Stimulated activated CD8-positive, alpha-beta memory T cell treated with anti-CD3 and anti-CD28 coated beads, Interleukin-12 subunit alpha, Interleukin-12 subunit beta, amount 100 ng/mL, for 24 hours (primary cell): Measurements from ENCODE around the gene KMT5C.
"Not testable (repeated sequence)": the region's sequence is repeated elsewhere in the genome, so short reads cannot be mapped to it uniquely, and the experiment has no call there.

ENCODE experiments used
- DNase-seq: peaks from one replicate; pipeline ENCODE4 v3.0.0-alpha.2; 2020; ENCODE audit errors: extremely low read depth

KMT5C gene

DNA sequence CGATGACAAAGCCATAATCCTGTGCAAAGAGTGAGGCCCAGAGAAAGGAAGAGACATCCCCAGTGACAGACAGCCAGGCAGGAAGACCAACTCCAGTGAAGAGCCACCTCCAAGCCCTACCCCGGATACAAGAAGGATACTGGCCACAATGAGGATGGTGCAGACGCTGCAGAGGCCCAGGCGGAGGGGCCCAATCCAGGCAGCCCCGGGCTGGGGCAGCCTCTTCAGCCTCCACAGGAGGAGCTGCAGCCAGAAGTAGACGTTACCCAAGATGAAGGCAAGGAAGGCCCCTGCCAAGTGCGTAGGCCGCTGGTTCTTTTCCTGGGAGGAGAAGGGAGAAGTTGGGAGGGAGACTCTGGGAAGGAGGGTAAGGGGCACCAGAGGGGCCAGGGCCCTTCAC lies 23.0 kb upstream of the KMT5C start:
- DNase-seq, result no peak

DNA sequence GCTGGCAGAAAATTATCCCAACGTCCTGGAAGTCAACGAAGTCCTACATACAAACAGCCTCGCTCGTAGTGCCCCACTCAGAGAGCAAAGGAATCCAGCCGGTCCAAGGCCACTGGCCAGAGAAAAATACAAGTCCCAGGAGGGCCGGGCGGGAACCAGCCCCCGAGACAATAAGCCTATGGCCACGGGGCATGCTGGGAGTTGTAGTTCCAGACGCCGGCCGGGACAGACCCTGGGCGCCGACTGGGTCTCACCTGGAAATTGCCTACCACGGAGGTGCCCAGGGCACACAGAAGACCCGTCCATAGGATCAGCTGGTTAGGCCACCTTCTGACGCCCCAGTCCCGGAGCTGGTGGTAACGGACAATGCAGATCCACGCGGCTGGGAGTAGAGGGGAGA lies 19.9 kb upstream of the KMT5C start:
- no peak for DNase-seq

DNA sequence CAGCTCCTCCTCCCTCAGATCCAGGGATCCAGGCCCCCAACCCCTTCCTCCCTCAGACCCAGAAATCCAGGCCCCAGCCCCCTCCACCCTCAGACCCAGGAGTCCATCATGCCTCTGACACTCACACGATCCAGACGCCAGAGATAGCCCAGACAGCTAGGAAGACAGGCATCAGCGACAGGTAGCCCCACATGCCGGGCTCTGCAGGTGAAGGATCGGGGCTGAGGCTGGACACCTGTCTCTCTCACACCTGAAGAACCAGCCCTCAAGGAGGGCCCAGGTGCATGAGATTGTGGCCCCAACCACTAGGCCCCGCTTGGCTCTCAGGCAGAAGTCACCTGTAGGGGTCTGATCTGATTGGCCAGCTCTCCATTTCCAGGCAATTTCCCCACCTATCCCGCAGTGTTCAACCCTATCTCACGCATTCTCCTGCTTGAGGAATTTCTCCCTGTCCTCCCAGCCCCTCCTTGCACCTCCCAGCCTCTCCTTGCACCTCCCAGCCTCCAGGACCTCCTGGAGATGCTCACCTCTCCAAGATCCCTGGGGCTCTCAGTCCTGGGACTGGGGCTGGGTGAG lies 18.7 kb upstream of the KMT5C start:
- DNase-seq, result no peak

DNA sequence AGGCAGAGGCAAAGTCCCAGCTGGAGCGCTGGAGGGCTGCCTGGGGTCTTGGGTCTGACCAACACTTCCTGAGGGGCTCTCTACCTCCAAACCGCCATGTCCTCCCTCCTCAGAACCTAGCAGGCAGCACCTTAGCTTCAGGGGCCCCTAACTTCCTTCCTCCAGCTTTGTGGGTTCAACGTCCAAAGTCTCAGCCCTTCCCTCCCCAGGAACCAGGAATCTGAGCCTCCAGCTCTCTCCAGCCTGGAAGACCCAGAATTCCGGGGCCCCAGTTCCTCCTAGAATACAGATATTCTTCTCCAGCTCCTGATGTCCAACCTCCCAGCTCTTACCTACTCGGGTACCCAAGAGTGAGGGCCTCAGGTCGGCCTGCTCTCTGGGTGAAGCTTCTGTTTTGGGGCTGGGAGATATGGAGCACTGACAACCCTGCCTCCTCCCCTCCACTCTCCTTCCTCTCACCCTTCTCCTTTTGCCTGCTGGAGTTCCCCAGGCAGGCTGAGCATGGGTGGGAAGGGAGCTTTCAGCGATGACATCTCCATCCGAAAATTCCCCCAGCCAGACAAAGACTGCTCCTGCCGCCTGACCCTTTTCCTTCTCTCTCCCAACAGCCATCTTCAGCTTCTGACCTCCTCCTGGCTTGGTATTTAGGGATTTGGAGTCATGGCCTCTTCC lies 18.1 kb upstream of the KMT5C start:
- DNase-seq, result no peak

DNA sequence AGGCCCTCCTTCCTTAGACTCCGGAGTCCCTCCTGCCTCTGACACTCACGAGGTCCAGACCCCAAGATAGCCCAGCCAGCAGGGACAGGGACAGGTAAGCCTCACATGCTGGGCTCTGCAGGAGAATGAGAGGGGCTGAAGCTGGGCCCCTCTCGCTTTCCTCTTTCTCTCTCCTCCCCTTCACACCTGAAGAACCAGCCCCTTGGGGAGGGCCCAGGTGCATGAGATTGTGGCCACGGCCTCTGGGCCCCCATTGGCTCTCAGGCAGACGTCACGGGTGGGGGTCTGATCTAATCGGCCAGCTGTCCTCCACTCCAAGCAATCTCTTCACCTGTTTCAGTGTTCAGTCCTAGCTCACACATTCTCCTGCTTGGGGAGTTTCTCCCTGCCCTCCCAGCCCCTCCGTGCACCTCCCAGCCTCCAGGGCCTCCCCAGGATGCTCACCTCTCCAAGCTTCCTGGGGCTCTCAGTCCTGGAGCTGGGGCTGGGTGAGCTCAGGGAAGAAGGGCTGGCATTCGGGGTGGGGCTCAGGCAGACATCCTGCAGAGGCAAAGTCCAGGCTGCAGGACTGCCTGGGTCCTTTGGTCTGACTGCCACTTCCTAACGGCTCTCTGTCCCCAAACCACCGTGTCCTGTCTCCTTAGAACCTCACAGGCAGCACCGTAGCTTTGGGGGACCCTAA lies 17.3 kb upstream of the KMT5C start:
- no peak for DNase-seq

DNA sequence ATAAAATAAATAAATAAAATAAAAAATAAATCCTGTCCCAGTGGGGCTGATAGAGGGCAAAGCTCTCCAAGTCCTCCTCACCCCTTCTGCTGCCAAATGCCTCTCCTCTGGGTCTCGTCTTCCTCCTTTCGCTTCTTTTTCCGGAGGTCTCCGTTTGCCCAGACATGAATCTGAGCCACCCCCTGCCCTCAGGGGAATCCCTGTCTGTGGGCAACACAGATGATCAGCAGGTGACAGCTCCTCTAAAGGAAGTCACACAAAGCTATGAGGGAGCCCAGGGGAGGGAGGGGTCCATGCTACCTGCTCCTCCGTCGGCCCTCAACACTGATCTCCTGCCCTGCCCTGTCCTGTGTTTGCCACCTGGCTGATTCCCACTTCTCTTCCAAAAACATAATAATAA lies 15.0 kb upstream of the KMT5C start:
- no peak for DNase-seq

DNA sequence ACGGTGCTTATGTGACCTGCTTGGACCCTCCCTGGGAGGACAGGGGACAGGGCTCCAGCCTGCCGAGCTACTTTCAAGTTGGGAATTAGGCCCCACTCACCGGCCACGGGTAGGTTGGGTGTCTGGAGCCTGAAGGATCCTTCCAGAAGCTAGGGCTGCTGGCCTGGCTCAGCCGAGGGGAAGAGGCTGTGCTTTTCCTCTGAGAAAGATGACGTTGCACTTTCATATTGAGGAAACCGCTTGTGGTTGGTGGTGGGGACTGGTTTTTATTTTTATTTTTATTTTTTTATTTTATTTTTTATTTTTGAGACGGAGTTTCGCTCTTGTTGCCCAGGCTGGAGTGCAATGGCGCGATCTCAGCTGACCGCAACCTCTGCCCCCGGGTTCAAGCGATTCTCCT lies 14.5 kb upstream of the KMT5C start, which contains the start of gene TMEM150B:
TSS of gene TMEM150B (minus strand) at position 170 of the 400 bp plus-strand sequence. CDS start 4,305 bp downstream, outside the sequence.
- DNase-seq, result no peak

DNA sequence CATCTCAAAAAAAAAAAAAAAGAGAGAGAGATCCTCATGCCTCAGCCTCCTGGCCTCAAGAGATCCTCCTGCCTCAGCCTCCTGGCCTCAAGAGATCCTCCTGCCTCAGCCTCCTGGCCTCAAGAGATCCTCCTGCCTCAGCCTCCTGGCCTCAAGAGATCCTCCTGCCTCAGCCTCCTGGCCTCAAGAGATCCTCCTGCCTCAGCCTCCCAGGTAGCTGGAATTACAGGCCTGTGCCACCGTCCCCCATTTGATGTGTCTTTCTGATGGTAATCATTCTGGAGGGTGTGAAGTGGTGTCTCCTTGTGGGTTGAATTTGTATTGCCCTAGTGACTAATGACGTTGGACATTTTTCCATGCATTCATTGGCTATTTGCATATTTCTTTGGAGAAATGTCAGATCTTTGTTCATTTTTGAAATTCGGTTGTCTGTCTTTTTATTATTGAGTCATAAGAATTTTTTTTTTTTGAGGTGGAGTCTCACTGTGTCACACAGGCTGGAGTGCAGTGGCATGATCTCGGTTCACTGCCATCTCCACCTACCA lies 10.8 kb upstream of the KMT5C start:
- not testable (repeated sequence) for DNase-seq

DNA sequence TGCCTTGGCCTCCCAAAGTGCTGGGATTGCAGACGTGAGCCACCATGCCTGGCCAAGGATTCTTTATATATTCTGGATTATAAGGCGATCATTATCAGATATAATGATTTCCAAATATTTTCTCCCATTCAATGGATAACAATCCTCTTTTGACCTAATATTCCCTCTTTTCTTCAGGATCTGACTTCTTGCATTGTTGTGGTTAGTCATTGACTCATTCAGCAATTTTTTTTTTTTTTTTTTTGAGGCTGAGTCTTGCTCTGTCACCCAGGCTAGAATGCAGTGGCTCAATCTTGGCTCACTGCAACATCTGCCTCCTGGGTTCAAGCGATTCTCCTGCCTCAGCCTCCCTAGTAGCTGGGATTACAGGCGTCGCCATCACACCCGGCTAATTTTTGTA lies 9.9 kb upstream of the KMT5C start:
- DNase-seq, result not testable (repeated sequence)

DNA sequence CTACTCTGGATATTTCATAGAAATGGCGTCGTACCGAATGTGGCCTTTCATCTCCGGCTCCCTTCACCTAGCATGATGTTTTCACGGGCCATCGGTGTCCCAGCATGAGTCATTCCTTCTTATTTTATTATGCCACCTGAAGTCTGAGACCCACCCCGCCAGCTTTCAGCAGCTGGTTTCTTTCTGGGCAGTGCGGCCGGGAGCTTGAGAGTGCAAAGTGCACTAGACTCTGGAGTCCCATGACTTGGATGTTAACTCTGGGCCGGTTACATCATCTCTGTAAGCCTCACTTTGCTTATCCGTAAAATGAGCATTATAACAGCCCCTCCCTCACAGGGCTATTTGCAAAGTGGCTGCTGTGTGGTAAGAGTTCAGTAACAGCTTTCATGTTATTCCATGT lies 5.8 kb upstream of the KMT5C start:
- DNase-seq, result no peak

DNA sequence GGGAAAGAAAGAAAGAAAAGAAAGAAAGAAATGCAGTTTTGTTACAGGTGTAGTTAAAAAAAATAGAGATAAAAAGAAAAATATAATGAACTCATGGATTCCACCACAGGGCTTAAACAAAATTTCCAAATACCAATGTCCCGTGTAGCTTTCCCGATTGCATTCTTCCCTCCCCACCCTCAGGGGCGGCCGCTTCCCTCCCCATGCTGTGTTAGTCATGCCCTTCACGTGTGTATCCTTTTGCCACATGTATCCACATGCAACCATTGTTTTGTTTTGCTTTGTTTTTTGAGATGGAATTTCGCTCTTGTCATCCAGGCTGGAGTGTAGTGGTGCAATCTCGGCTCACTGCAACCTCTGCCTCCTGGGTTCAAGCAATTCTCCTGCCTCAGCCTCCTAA lies 3.6 kb upstream of the KMT5C start:
- DNase-seq, result no peak

DNA sequence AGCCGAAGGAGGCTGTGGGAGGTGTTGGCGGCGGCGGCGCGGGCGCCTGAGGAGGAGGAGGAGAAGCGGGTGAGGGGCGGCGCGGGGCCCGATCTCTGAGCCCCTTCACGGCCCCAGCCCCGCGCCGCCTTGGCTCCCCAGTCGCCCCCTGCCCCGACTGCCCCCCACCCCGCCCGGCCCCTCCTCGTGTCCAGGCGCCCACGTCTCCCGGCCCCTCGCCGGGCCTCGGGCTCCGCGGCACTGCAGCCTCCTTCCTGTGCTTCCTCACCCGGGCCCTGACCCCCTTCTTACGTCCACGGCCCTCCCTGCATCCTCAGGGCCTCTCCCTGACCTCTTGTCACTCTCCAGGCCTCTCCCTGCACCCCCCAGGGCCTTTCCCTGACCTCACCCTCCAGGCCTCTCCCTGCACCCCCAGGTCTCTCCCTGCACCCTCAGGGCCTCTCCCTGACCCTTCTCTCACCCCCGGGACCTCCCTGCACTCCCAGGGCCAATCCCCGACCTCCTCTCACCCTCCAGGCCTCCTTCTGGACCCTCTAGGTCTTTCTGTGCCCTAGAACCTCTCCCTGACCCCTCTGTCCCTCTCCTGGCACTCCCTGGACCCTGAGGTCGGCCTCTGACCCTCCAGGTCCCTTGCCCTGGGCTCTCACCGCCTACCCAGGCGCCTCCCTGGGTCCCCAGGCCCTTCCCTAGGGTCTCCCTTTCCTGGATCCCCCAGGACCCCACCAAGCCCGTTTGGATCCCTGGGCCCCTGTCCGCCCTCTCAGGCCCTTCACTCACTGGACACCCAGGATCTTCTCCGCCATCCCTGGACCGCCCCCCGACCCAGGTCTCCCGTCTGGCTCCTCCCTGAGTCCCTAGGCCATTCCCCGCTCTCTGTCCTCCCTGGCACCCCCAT lies 460 bp downstream of the KMT5C start:
- DNase-seq, result no peak

DNA sequence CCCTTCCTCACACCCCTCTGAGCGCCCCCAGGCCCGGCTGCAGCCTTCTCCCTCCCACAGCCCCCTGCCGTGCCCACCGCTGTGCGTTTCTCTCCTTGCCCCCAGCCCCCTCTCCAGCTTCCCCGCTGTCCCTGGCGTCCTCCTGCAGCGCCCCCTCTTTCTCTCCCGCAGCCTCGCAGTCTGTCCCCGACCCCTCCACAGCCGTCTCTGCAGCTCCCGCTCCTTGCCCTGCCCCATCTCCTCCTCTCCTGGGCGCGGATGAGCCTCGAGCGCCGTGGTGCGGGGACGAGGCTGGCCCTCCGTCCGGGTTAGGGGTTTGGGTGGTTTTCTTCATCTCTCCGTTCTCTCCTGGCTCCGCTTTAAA lies 1.1 kb downstream of the KMT5C start:
- DNase-seq, result no peak

DNA sequence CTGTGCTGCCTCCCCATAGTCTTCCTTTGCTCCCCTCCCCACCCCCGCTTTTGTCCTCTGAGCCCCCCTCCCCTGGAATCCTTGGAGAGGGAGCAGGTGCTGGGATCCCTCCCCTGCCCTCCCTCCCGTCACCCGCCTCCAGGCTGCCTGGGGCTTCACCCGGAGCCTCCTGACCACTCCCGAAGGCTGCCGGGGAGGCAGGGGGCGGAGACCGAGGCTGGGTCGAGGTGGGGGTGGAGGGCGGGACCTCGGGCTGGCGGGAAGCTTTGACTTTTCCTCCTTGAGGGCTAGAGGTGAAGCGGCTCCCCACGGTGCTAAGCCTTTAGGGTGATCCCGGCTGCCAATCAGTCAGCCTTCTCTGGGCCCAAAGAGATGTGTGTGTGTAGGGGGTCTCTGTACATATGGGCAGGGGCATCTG lies 1.5 kb downstream of the KMT5C start:
- peak; percentile 43 for DNase-seq

DNA sequence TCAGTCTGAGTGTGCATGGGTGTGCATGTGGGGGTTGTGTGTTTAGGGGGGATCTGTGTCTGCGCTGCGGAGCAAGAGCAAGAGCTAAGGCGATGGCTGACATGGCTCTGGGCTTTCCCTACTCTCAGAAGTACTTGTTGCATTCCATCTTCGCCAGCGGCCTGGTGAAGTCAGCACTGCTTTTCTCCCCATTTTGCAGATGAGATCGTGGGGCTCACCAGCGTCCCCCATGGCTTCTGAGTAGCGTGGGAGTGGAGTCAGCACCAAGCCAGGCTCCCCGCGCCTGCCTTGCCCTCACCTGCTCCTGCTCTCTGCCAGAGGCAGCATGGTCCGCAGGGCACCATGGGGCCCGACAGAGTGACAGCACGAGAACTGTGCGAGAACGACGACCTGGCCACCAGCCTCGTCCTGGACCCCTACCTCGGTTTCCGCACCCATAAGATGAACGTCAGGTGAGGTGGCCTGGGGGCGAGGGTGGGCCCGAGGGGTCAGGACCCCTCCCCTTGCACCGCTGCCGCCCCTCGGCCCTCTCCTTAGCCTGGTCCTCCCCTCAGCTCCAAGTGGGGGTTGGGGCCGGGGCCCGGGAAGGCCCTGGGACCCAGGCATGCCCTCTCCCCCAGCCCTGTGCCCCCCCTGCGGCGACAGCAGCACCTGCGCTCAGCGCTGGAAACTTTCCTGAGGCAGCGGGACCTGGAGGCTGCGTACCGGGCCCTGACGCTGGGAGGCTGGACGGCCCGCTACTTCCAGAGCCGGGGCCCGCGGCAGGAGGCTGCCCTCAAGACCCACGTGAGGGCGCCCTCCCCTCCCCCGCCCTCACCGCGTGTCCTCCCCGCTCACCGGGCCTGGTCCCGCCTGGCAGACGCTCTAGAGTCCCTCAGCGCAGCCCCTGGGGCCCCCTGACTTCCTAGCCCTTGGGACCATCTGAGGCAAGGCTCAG lies 2.2 kb downstream of the KMT5C start:
- DNase-seq, result no peak

DNA sequence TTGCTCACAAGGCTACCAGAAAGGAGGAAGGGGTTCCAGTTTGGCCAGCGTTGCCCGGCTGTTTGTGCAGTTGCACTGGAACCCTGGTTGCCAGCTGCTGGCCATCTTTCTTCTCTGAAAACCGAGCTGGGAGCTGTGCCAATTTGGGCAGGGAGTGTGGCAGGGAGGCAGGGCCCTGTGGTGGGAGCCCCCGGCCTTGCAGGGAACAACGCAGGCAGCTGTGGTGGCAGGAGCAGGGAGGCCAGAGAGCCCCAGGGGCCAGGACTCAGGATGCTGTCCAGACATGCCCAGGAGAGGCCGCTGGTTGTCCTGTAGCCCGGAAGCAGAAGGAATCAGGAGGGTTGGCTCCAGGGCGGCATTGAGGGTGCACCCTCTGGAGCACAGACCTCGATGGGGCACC lies 4.8 kb downstream of the KMT5C start:
- DNase-seq, result no peak

DNA sequence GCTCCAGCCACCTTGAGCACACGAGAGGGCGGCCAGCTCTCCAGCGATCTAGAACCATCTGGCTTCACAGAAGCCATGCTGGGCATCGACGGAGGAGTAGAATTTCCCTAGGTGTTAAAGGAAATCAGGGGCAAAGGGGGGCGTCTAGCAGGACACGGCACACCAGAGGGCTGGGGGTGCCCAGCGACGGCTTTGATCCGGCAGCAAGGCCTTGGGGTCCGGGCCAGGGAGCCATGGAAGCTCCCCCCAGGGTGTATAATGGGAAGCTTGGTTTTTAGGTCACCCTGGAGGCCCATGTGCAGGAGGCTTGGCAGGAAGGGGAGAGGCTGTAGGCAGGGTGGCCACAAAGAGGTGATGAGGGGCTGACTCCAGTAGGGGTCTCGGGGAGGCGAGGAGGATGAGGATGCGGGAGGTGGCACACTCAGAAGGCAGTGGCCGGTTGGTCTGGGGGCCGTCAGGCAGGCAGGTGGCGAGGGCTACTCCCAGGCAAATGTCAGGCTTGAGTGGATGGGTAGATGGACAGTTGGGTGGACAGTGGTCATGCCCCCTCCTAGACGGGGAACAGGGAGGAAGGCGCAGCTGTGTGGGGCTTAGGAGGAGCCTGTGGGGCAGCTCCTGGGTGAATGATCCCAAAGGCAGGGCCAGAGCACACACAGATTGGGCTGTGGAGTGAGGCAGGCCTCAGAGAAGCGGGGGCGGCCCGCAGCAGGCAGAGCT lies 5.6 kb downstream of the KMT5C start:
- DNase-seq, result no peak

DNA sequence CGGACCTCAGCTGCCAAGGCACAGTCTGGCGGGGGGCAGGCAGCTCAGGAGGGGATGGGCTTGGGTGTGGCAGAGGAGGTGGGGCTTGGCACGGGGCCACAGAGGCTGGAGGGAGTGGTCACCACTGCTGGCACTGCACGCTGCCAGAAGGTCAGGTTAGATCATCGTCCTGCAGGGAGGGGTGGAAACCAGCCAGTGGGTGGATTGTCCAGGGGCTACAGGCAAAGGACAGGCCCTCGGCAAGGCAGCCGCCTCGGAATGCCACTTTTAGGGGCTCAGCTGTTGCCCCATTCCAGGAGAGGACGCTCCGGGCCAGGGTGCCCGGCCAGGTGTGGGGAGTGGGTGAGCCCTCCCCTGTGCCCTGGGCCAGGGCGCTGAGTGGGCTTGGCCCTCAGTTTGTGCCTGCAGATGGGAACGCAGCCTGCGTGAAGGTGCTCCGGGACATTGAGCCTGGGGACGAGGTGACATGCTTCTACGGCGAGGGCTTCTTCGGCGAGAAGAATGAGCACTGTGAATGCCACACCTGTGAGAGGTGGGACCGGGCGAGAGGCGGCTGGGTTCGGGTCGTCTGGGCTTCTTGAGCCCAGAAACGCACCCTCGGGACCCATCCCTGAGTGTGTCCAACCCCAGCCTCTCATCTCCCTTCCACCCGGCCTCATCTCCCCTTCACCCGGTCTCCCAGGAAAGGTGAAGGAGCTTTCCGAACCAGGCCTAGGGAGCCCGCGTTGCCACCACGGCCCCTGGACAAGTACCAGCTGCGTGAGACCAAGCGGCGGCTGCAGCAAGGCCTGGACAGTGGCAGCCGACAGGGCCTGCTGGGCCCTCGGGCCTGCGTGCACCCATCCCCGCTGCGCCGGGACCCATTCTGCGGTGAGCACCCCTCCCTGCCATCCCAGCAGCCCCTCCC lies 6.4 kb downstream of the KMT5C start:
- no peak for DNase-seq
